Hepatocyte (in vitro differentiated cells): ENCODE measurements around the gene HOOK1. TPM values are rescaled to one million over a fixed set of nuclear protein-coding genes. Genes with fewer than 3 reads are reported as not detected.

Experiments used
- DNase-seq: peaks from one replicate; pipeline ENCODE4 v3.0.0-alpha.2; 2016; ENCODE audit warnings: low spot score
- H2AFZ ChIP-seq: fragments of 200-600 bp; sonication (generic); 2 replicates; pipeline ENCODE4 v1.6.0; 2016; ENCODE audit warnings: antibody characterized with exemption, mild to moderate bottlenecking
- H3K27ac ChIP-seq: fragments of 200-600 bp; sonication (generic); 2 replicates; pipeline ENCODE4 v1.5.1; 2016; ENCODE audit warnings: mild to moderate bottlenecking
- H3K27me3 ChIP-seq: fragments of 200-600 bp; sonication (generic); 2 replicates; pipeline ENCODE4 v1.6.1; 2016
- H3K36me3 ChIP-seq: fragments of 200-600 bp; sonication (generic); replicated peaks from 2 replicates; pipeline ENCODE4 v1.5.1; 2016; ENCODE audit warnings: low read depth; ENCODE audit not compliant: insufficient read depth
- H3K4me1 ChIP-seq: fragments of 200-600 bp; sonication (generic); 2 replicates; pipeline ENCODE4 v1.5.1; 2016; ENCODE audit warnings: mild to moderate bottlenecking, moderate library complexity; ENCODE audit not compliant: insufficient read depth
- H3K4me2 ChIP-seq: fragments of 200-600 bp; sonication (generic); 2 replicates; pipeline ENCODE4 v1.6.0; 2016
- H3K4me3 ChIP-seq: fragments of 200-600 bp; sonication (generic); 2 replicates; pipeline ENCODE4 v1.5.1; 2016; ENCODE audit warnings: mild to moderate bottlenecking
- H3K79me2 ChIP-seq: fragments of 200-600 bp; sonication (generic); 2 replicates; pipeline ENCODE4 v1.6.0; 2017; ENCODE audit warnings: mild to moderate bottlenecking
- H3K9me2 ChIP-seq: fragments of 200-600 bp; sonication (generic); replicated peaks from 2 replicates; pipeline ENCODE4 v1.6.0; 2017; ENCODE audit warnings: mild to moderate bottlenecking; ENCODE audit not compliant: insufficient read depth
- H3K9me3 ChIP-seq: fragments of 200-600 bp; sonication (generic); 2 replicates; pipeline ENCODE4 v1.5.1; 2016; ENCODE audit warnings: low read depth, mild to moderate bottlenecking
- H4K20me1 ChIP-seq: fragments of 200-600 bp; sonication (generic); 2 replicates; pipeline ENCODE4 v1.6.0; 2016; ENCODE audit warnings: mild to moderate bottlenecking; ENCODE audit not compliant: insufficient read depth, poor library complexity, severe bottlenecking
- EZH2 ChIP-seq: fragments of 200-600 bp; sonication (generic); IDR thresholded peaks from 2 replicates; pipeline ENCODE4 v1.6.1; 2016; ENCODE audit warnings: antibody characterized with exemption, mild to moderate bottlenecking, borderline replicate concordance
- EZH2phosphoT487 ChIP-seq: fragments of 200-600 bp; sonication (generic); IDR thresholded peaks from one replicate; pipeline ENCODE4 v1.6.1; 2018; ENCODE audit warnings: antibody characterized with exemption, mild to moderate bottlenecking, low read depth, moderate library complexity; ENCODE audit not compliant: unreplicated experiment, severe bottlenecking
- WGBS: methylation state at CpG from one replicate; pipeline ENCODE4 v1.1.6; 2016; ENCODE audit warnings: low lambda C conversion rate; ENCODE audit errors: missing lambda C conversion rate; 5-methylcytosine and 5-hydroxymethylcytosine counted together
- polyA plus RNA-seq: library from polyadenylated mRNA; unstranded; fragments of >200 nt; fragmentation: Nextera tagmentation; extraction: Ambion mirVana; gene quantifications from 2 replicates; pipeline ENCODE4 v1.2.1, GENCODE V29; 2016
- total RNA-seq: library from RNA; depleted of rRNA; stranded (reverse); fragments of >200 nt; gene quantifications from 2 replicates; pipeline ENCODE4 v1.2.3, GENCODE V29; 2014
- TF ChIP-seq, protein P1 (sequence below): fragments of 200-600 bp; sonication (generic); IDR thresholded peaks from 2 replicates; pipeline ENCODE4 v1.5.1; 2016; ENCODE audit warnings: antibody characterized with exemption, mild to moderate bottlenecking; ENCODE audit not compliant: poor library complexity

The HOOK1 gene
- total and polyA plus RNA-seq, 2 experiments from 2014 or later, result 12.8 to 36.8 TPM

DNA sequence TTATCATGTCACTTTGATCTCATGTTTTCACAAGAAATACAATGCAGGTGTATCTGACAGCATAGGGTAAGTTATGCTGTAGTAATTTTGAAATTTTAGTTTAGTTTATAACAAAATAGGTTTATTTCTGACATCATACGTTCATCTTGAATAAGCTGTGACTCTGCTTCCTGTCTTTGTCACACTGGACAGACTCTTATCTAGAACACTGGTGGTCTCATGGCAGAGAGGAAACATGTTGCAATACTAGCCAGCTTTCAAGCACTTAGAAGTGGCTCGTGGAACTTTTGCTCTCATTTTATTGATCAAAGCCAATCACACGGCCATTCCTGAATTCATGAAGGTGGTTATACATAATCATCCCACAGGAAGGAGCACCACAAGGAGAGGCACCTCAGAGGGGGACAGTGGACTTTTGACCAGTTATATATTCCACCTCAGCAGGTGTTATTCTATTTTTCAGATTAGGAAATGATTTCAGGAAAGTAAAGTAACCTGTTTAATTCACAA is 65.3 kb downstream of the HOOK1 start:
- DNase-seq, result no peak
- Histone ChIP-seq H3K4me3 (no peak overlapping the region), H3K9me2 (no peaks in the 10 kb centered on the region), H3K27ac (no peak overlapping the region), H3K27me3 (no peaks in the 10 kb centered on the region), H3K4me1 (no peaks in the 10 kb centered on the region), H2AFZ (no peak overlapping the region), H3K79me2 (no peaks in the 10 kb centered on the region), H3K36me3 (no peaks in the 10 kb centered on the region), H3K4me2 (no peak overlapping the region), H4K20me1 (no peaks in the 10 kb centered on the region), H3K9me3 (peaks cover 4% of the 10 kb centered on the region)
- 43% methylated on average over 3 of the region's 3 CpGs for WGBS
- TF ChIP-seq, protein P1, sequence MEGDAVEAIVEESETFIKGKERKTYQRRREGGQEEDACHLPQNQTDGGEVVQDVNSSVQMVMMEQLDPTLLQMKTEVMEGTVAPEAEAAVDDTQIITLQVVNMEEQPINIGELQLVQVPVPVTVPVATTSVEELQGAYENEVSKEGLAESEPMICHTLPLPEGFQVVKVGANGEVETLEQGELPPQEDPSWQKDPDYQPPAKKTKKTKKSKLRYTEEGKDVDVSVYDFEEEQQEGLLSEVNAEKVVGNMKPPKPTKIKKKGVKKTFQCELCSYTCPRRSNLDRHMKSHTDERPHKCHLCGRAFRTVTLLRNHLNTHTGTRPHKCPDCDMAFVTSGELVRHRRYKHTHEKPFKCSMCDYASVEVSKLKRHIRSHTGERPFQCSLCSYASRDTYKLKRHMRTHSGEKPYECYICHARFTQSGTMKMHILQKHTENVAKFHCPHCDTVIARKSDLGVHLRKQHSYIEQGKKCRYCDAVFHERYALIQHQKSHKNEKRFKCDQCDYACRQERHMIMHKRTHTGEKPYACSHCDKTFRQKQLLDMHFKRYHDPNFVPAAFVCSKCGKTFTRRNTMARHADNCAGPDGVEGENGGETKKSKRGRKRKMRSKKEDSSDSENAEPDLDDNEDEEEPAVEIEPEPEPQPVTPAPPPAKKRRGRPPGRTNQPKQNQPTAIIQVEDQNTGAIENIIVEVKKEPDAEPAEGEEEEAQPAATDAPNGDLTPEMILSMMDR, result no peak
- TF ChIP-seq EZH2, result no peak
- no peak for TF ChIP-seq EZH2phosphoT487

- no peak overlapping the region for H3K4me3 ChIP-seq
- no peaks in the 10 kb centered on the region for H3K36me3 ChIP-seq
- no peak overlapping the region for H2AFZ ChIP-seq
- H3K9me2 ChIP-seq, result no peaks in the 10 kb centered on the region
- H3K4me1 ChIP-seq, result no peaks in the 10 kb centered on the region
- H3K27me3 ChIP-seq, result no peaks in the 10 kb centered on the region
- H3K9me3 ChIP-seq, result peaks cover 4% of the 10 kb centered on the region
- H3K27ac ChIP-seq, result no peak overlapping the region
- no peaks in the 10 kb centered on the region for H3K79me2 ChIP-seq
- 97% methylated on average over 2 of the region's 2 CpGs for WGBS
- H3K4me2 ChIP-seq, result no peak overlapping the region
- no peaks in the 10 kb centered on the region for H4K20me1 ChIP-seq
- TF ChIP-seq EZH2phosphoT487, result no peak
- TF ChIP-seq EZH2, result no peak
- TF ChIP-seq, protein P1, result no peak
- DNase-seq, result no peak
Measured at GRCh38 chr1:59880735-59881134, 66.0 kb downstream of the HOOK1 start.

GRCh38 chr1:59885160-59885832 is 70.5 kb downstream of the HOOK1 start:
- Histone ChIP-seq H4K20me1 (no peaks in the 10 kb centered on the region), H3K27me3 (no peaks in the 10 kb centered on the region), H3K4me3 (no peak overlapping the region), H3K9me3 (peaks cover 6% of the 10 kb centered on the region), H3K4me2 (no peak overlapping the region), H3K36me3 (no peaks in the 10 kb centered on the region), H3K27ac (no peak overlapping the region), H3K79me2 (no peaks in the 10 kb centered on the region), H3K9me2 (no peaks in the 10 kb centered on the region), H3K4me1 (no peaks in the 10 kb centered on the region), H2AFZ (no peak overlapping the region)
- TF ChIP-seq EZH2 (no peak), EZH2phosphoT487 (no peak)
- TF ChIP-seq, protein P1, result no peak
- no peak for DNase-seq
- WGBS, result 73% methylated on average over 3 of the region's 3 CpGs
